Measurements from ENCODE around the gene ACIN1.

The ACIN1 gene
- total RNA-seq = 288 to 309 reads per million in 2 experiments

GRCh38 chr14:23094666-23095195 is at the start of gene ACIN1:
Gene ACIN1, minus strand, starts transcription at chr14:23095136. Its CDS starts 24 bp downstream, at chr14:23095112.
- DNase-seq (ENCODE audit: low read depth) = no peak

- no peak for DNase-seq (ENCODE audit: low read depth)
These were observed 49.0 kb upstream of the ACIN1 start for GRCh38 chr14:23143911-23144310.

- no peak for DNase-seq (ENCODE audit: low read depth)
These were observed 47.9 kb upstream of the ACIN1 start for GRCh38 chr14:23142826-23143225.

- no peak for DNase-seq (ENCODE audit: low read depth)
These were observed 46.9 kb upstream of the ACIN1 start for GRCh38 chr14:23141706-23142444.

GRCh38 chr14:23140371-23140770 is 45.4 kb upstream of the ACIN1 start:
- no peak for DNase-seq (ENCODE audit: low read depth)

GRCh38 chr14:23139874-23140273 is 44.9 kb upstream of the ACIN1 start:
- DNase-seq (ENCODE audit: low read depth) = no peak

- DNase-seq (ENCODE audit: low read depth) = no peak
These were observed 43.0 kb upstream of the ACIN1 start for GRCh38 chr14:23137813-23138535.

GRCh38 chr14:23137192-23137812 is 42.4 kb upstream of the ACIN1 start:
- no peak for DNase-seq (ENCODE audit: low read depth)

GRCh38 chr14:23136566-23137133 is 41.7 kb upstream of the ACIN1 start:
- no peak for DNase-seq (ENCODE audit: low read depth)

GRCh38 chr14:23132970-23133369 is 38.0 kb upstream of the ACIN1 start:
- DNase-seq (ENCODE audit: low read depth) = no peak

- no peak for DNase-seq (ENCODE audit: low read depth)
These were observed 36.5 kb upstream of the ACIN1 start for GRCh38 chr14:23131482-23131881.

- no peak for DNase-seq (ENCODE audit: low read depth)
These were observed 35.9 kb upstream of the ACIN1 start for GRCh38 chr14:23130871-23131270.

- no peak for DNase-seq (ENCODE audit: low read depth)
These were observed 34.9 kb upstream of the ACIN1 start for GRCh38 chr14:23129759-23130316.

- DNase-seq (ENCODE audit: low read depth) = no peak
These were observed 34.2 kb upstream of the ACIN1 start for GRCh38 chr14:23128969-23129758.

GRCh38 chr14:23127861-23128260 is 32.9 kb upstream of the ACIN1 start:
- DNase-seq (ENCODE audit: low read depth) = no peak

- DNase-seq (ENCODE audit: low read depth) = no peak
These were observed 31.8 kb upstream of the ACIN1 start for GRCh38 chr14:23126548-23127278.

GRCh38 chr14:23125933-23126524 is 31.1 kb upstream of the ACIN1 start:
- no peak for DNase-seq (ENCODE audit: low read depth)

GRCh38 chr14:23125011-23125410 is 30.1 kb upstream of the ACIN1 start:
- DNase-seq (ENCODE audit: low read depth) = no peak

GRCh38 chr14:23124337-23124954 is 29.5 kb upstream of the ACIN1 start:
- DNase-seq (ENCODE audit: low read depth) = no peak

- DNase-seq (ENCODE audit: low read depth) = no peak
These were observed 28.5 kb upstream of the ACIN1 start for GRCh38 chr14:23123419-23123818.

Data from T follicular helper cell (primary cell).